HG02852 (cell line): Measurements from ENCODE around the gene PPCS.
A peak's percentile ranks its signal among the peaks of the same experiment; 100 is the strongest.

ENCODE experiments used
- ATAC-seq: cut with Tn5 transposase; IDR thresholded peaks from one replicate; pipeline ENCODE4 v1.9.1; 2021; ENCODE audit warnings: mild to moderate bottlenecking, moderate library complexity; ENCODE audit not compliant: unreplicated experiment

The PPCS gene

DNA sequence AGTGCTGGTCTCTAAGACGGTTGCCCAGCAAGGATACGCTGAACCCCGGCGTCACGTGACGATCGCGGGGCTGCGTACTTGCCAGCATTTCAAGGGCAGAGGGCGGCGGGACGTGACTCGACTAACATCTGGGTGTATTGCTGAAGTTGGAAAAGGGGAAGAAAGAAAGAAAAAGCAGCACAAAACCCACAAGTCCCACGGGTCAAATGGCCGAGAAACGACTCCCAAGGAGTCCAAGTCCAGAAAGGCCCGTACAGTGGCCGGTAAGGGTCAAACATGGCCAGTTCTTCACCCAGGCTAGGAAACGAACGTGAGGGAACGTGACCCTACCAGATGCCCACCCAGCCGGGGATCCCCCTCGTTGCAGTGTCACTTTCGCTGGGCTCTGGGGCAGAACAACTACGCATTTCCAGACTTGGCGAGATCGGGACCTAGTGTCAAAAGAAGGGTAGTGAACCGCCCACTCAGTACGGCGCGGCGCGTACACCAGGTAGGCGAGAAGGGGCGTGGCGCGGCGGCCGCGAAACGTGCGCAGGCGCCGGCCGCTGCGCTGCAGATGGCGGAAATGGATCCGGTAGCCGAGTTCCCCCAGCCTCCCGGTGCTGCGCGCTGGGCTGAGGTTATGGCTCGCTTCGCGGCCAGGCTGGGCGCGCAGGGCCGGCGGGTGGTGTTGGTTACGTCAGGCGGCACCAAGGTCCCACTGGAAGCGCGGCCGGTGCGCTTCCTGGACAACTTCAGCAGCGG, at the start of gene PPCS, which contains the start of gene ZMYND12:
PPCS (plus strand) TSS at position 534 of the 744 bp plus-strand sequence; CDS start at position 557, 23 bp downstream.
ZMYND12 (minus strand) TSS at position 13 of the 744 bp plus-strand sequence. CDS start 25 bp downstream, outside the sequence.
- ATAC-seq: peak; percentile 77

DNA sequence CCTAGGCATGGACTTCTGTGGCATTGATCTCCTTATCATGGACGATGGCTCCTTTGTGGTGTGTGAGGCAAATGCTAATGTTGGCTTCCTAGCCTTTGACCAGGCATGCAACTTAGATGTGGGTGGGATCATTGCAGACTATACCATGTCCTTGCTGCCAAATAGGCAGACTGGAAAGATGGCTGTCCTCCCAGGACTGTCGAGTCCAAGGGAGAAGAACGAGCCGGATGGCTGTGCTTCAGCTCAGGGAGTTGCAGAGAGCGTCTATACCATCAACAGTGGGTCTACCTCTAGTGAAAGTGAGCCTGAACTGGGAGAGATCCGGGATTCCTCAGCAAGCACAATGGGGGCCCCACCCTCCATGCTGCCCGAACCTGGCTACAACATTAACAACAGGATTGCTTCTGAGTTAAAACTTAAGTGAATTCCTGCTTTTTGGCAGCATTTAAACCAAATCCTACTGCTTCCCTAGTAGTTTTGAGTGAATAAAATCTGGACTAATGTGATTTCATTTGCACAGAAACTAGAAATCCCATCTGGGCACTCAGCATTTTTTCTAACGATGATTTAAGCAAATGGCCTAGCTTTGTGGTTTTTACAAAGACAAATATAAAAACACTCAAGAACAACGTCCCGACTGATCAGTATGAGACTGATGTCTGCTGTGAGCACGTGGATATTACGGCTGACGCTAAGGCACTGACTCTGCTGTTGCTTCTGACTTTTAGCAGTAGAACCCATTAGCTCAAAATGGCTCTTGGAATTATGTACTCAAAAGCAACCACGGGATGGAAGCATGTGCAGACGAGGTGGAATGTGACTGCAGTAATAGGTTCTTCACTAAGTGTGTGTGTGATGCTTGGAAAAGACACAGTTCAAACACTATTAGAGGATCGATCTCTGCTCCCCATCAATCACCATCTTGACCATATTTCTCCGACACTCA, 41.5 kb upstream of the PPCS start:
- no peak for ATAC-seq

DNA sequence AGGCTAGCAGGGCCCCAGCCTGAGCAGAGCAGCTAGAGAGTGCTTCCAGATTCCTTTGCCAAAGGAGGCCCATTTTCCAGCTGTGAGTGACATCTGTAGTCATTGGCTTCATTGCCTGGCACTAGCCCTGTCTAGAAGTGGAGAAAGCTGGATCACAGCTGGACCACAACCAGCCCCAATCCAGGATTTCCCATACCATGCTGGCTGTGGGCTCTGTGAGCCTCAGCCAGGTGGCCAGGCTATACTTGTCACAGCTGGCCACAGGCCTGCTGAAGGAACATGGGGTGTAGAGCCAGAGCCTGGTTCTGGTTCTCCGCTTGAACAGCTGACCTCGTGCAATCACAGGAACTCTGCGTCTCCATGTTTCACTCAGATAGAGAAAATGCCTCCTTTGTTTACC, 39.2 kb upstream of the PPCS start:
- ATAC-seq: no peak

DNA sequence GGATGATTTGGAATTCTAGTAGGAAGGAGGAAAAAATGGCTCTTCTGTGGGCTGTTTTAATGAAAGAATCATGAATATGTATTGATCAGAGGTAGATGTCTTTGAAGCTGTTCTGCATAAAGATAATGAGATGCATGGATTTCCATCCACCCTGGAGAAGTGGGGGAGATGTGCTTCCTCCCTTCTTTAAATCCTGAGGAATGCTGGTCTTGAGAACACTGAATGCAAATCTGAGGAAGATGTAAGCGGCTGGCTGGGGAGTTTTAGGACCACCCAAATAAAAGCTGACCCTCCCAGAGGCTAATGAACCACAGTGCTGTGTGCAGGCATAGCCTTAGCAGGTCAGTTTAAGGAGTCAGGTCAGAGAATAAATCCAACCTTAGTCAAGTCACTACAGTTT, 37.8 kb upstream of the PPCS start:
- ATAC-seq: no peak

DNA sequence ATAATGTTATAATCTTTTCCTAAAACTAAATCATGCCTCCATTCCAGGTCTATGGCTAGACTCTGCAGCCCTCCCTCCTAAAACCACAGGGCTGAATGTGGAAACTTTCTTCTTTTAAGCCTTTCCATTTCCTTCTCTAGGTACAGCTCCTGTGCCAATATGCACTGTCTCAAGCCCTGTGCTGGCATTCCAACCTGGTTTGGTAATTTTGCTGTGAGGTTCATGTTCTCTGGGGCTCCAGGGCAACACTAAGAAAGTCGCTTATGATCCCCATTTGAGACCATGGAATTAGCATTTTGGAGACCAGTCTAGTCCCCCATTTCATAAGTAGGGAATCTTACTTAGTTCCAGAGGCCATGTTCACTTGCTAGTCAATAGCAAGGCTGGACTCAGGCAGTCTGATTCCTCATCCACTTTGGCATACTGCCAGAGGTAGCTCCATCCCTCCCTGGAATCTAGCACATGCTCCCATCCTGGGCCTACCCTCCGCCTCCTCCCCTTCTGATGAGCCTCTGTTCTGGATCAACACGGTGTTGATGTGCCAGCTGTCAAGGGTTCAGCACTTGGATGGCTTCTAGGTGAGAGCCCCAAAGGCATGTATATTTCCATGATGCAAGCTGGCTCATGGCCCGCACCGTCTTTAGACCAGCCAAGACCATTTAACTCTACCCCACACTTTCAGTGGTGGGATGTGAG, 37.1 kb upstream of the PPCS start:
- ATAC-seq: no peak

DNA sequence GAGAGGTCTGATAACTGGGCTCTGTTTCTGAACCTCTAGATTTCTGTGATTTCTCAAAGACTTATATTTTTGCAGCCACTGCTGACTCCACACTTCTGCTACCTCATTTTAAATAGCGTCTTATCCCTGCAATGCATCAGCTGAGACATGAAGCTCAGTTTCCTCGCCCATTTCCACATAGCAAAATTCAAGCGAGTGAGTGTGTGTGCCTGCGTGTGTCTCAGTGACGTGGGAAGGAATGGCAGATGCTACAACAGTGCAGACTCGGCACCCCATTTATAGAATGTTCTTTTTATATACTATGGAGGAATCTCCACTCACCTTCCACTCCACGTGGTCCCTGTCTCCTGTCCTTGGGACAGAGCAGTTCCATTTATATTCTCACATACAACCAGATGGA, 36.2 kb upstream of the PPCS start:
- no peak for ATAC-seq

DNA sequence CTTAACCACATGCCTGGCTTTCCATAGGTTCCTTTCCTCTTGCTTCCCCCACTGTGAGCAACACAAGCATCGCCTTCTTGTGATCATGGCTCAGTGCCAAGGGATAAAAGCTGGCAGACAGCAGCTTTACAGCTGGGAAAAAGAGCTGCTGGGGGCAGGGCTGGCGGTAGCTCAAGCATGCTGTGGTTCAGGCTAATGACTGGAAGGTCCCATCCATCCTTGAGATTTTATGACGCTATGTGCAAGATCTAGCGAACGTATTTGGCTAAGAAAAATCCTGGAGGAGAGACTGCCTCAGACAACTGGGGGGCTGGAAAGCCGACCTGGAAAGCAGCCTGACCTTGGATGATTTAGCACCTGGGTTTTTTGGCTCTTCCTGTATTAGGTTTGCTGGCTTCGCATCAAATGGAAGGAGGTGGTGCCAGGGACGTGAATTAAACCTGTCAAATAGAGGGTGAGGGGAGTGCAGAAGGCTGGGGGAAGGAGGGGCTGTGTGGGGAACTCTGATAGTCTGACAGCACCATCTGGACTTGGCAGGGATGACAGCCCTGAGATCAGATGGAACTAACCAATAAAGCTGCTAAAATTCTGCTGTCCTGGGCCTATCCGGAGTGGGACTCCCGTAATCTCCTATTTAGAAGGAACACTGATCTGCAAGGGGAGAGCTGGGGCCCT, 35.3 kb upstream of the PPCS start:
- ATAC-seq: no peak

DNA sequence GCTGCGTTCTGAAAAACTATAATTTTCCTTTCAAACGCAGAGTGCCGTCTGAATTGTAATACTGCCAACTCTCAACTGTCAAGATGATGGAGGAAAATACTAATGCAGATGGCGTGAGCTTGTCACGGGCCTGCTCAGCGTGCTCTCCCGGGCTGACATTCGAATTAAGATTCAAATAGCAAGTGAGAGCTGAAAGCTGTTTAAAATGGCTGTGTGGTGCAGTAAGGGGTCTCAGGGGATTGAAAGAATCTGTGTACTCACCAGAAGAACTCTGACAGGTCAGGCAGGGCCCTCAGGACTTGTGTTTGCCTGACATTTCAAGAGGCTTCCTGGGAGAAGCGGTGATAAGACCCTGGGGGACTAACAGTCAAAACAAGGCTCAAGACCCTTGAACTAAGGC, 33.6 kb upstream of the PPCS start:
- ATAC-seq: no peak

DNA sequence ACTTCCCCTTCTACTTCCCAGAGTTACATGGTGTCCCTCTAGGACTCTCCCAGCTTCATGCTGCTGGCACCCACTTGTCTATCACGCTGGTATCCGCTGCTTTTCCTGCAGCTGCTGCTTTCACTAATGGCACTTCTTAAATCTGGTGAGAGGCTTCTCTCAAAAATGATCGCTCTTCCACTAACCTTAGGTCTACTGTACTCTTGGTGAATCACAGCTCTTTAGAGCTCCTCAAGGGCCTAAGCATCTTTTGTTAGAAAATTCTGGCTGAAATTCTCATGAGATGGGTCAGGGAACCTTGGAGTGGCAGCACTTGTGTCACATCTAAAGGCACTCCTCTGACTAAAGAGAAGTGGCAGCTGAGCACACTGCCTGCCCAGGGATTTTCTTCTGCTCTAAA, 32.7 kb upstream of the PPCS start:
- no peak for ATAC-seq

DNA sequence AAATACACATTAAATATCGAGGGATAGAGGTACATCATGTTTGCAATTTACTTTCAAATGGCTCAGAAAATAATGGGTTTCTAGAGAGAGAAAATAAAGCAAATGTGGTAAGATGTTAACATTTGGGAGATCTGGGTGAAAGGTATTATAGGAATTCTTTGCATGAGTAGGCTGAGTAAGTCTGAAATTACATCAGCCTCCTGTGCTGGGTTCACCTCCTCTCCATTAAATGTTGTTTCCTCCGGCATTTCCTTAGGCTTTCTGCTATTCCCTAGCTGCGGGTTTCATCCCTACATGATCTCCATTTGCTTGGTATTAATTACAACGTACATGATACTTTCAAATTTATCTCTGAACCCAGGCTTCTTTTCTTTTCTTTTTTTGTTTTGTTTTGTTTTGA, 32.1 kb upstream of the PPCS start:
- no peak for ATAC-seq

DNA sequence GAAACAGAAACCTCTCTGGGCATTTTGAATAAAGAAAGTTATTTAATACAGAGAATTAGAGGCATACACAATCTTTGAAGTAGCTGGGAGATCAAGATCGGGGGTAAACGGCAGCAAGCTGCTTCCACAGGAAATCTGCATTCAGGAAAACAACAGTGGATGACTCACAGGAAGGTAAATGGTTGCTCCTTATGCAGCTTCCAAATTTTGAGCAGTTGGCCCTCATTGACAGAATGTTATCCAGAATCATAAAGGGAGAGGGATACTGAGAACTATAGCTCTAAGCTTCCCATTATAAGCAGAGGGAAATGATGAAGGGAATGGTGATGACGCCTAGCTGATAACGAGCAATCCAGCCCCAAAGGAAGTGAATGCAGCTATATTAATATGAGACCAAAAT, 29.1 kb upstream of the PPCS start:
- ATAC-seq: no peak

DNA sequence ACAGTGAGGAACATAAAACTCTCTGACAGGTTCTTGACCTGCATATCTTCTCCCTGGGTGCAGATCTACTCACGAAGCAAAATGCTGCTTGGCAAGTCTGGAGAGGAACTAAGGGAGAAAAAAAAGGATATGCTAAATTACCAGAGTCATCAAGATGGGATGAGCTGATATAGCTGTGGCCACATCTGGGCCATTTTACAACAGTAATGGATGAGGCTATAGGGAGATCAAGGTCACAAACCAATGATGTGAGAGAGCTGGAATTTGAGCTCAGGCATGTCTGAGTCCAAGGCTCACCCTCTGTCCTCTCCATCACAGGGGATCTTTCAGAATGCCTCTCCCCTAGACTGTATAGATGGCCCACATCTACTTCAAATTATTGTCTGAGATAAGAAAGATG, 26.7 kb upstream of the PPCS start:
- no peak for ATAC-seq

DNA sequence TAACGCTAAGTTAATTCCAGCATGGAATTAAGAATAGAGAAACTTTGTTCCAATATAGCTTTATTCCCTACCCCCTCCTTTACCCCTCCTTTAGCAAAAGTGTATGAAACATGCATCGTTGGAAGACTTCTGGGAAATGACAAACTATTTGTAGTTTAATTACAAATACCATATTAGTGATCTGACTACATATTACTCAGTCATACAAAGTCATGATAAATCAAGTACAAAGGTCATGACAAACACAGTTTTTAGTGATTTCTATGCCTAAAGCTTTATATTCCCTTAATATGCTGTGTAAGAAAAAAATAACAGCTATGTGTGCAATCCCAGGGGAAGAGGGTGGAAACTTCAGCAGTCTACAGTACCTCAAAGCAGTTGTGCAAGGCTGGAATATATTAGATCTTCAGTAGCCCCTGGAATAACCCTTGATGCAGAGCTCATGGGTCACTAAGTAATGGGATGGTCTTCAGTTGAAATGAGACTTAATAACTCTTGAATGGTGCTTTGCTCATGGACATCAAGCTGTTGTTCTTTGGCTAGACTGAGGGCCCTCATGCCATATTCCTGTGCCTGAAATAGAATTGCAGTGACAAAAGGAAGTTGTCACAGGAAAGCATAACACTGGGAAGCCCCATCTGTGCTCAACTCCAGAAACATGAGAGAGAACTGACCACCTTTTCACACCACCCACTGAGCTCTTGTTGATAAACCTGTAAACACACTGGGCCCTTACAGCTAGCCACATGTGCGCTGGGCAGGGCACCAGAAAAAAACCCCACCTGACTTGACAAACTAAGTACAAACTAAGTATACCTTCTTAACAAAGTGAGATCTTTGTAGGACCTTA, 25.8 kb upstream of the PPCS start:
- no peak for ATAC-seq

DNA sequence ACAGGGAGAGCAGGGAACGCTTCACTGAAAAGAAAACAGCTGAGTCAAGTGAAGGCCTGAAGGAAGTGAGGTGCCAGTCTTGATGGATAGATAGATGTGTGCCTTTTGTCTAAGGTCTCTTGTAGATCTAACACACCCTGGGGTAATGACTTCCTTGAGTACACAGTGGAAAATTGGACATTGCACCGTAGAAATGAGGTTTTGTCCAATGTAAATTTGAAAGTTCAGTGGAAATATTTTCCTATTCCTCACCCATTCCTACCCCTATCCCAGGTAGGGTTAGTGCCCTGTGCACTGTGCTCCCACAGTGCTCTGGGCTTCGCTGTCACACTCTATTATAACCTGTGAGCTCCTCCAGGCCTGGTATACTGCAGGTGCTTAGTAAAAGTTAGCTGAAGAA, 24.8 kb upstream of the PPCS start:
- no peak for ATAC-seq

DNA sequence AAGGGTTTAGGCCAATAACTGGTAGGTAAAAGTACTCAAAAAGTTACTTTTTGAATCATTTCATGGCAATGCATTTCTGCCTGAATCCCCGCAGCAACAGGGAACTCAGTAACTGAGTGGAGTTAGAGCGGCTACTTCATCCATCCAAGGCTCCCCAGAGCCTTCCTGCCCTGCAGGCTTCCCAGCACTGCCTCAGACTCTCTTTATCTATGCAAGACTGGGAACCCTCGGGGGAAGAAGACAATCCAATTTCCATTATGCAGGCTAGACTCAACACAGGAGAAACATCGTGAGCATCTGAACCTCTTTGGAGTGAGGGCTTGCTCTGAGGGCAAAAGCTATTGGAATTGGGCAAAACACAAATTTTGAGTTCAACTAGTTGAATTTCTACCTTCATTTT, 23.6 kb upstream of the PPCS start:
- ATAC-seq: no peak

DNA sequence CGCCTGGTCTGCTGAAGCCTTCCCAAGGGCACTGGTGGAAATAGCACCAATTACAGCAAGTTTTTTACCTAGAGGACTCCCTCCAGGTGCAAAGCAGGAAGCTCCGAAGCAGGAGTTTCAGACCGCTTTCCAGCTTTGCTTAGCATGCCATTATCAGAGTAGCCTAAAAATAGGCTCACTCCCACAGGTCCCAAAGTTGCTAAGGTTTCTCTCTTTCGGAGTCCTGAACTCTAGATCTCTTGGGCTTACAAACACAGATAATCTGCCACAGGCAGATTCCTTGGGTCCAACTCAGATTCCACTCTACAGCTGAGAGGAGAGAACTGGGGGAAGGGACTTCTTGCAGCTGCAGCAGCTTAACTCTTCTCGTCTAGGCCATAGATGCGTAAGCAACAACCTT, 23.0 kb upstream of the PPCS start:
- ATAC-seq: no peak

DNA sequence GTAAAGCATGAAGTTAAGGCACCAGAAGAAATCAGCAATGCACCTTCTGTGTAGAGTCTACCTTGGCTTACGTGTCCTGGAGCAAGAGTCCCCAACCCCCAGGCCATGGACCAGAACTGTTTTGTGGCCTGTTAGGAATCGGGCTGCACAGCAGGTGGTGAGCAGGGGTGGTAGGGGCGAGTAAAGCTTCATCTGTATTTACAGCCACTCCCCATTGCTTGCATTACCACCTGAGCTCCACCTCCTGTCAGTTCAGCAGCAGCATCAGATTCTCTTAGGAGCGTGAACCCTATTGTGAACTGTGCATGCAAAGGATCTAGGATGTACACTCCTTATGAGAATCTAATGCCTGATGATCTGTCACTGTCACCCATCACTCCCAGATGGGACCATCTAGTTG, 22.0 kb upstream of the PPCS start:
- no peak for ATAC-seq

DNA sequence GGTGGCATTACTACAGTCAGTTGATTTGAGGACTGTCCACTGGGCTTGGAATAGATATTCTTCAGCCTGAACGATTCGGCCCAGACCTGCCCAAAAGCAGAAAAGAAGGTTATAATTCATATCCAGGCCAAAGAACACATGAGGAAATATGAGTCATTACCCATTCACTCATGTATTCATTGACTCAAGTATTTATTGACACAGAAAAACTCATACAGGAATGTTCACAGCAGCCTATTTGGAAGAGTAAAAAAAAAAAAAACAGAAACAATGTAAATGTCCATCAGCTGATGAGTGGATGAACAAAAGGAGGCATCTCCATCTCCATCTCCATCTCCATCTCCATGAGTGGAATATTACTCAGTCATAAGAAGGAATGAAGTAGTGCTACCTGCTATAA, 16.4 kb upstream of the PPCS start:
- no peak for ATAC-seq

DNA sequence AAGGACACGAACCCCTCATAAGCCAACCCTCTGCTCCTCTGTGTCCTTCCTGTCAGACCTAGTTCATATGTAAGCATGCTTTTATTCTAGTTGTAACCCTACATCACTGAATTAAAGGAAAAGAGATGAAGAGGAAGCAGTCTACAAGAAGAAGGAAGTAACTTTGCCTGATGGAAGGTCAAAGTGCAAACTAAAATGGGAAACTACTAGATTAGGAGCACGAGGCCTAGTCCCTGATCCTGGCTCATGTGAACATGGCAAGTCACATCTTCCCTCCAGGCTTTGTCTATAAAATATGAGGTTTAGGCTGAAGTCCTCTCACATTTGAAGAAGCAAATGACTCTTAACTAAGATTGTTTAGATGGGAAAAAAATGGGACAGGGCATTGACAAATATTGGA, 13.7 kb upstream of the PPCS start:
- ATAC-seq: no peak

DNA sequence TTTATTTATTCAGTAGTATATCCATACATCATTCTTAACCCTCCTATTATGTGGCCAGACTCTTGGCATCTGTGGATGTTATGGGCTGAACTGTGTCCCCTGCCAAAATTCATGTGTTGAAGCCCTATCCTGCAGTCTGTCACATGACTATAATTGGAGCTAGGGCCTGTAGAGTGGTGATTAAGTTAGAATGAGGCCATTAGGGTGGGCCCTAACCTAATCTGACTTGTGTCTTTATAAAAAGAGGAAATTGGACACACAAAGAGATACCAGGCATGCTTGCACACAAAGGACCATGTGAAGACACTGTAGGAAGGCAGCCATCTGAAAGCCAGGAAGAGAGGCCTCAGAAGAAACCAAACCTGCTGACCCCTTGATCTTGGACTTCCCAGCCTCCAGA, 7.1 kb upstream of the PPCS start:
- no peak for ATAC-seq
